Gastrocnemius medialis (tissue), 4 donors: ENCODE results near the gene INPP5F. TPM values are rescaled to one million over a fixed set of nuclear protein-coding genes. Genes with fewer than 3 reads are reported as not detected.
"Not testable (repeated sequence)": the region's sequence is repeated elsewhere in the genome, so short reads cannot be mapped to it uniquely, and the experiment has no call there.

Experiments
- ATAC-seq, 2 donors: fragments of 150-250 bp; one replicate each; pipeline ENCODE4 v1.9.1; 2016
- DNase-seq, 2 donors: peaks; one replicate each; pipeline ENCODE4 v3.0.0-alpha.2; 2019
- H3K27ac ChIP-seq, 4 donors: fragments of 200-600 bp; sonication (generic); 1 replicate in 1 of 4; 2 replicates in 3 of 4; pipeline ENCODE4 v1.5.1; 2016 to 2018; ENCODE audit warnings: mild to moderate bottlenecking in 2 of 4, moderate library complexity in 1 of 4
- H3K27me3 ChIP-seq, 3 donors: fragments of 200-600 bp; sonication (generic) in 2 of 3; 1 replicate in 1 of 3; 2 replicates in 2 of 3; pipeline versions ENCODE4 v1.5.1 to v1.6.0; 2016 to 2019; ENCODE audit warnings: mild to moderate bottlenecking in 1 of 3, moderate library complexity in 1 of 3
- H3K36me3 ChIP-seq, 2 donors: fragments of 200-600 bp; sonication (generic) in 1 of 2; one replicate each; pipeline ENCODE4 v1.5.1; 2017 to 2018
- H3K4me1 ChIP-seq, 2 donors: fragments of 200-600 bp; sonication (generic) in 1 of 2; one replicate each; pipeline ENCODE4 v1.5.1; 2016 to 2017; ENCODE audit warnings: mild to moderate bottlenecking in 2 of 2
- H3K4me3 ChIP-seq, 4 donors: fragments of 200-600 bp; sonication (generic) in 3 of 4; 1 replicate in 1 of 4; 2 replicates in 3 of 4; pipeline ENCODE4 v1.5.1; 2016 to 2019; ENCODE audit warnings: mild to moderate bottlenecking in 2 of 4
- H3K9me3 ChIP-seq, 3 donors: fragments of 200-600 bp; sonication (generic) in 2 of 3; 1 replicate in 1 of 3; 2 replicates in 2 of 3; pipeline ENCODE4 v1.5.1; 2016 to 2019
- POLR2A ChIP-seq, 2 donors: fragments of 450-650 bp; IDR thresholded peaks; one replicate each; pipeline ENCODE4 v1.6.1; 2017; ENCODE audit warnings: antibody characterized with exemption in 2 of 2, mild to moderate bottlenecking in 2 of 2, moderate library complexity in 2 of 2
- in situ Hi-C, 4 donors: fragments of 200-750 bp; cut with MboI; loops; one replicate each; pipeline versions ENCODE4 v1.15.0 to v1.8.0; 2017; ENCODE audit warnings: low sequenced_read_pairs in 4 of 4
- intact Hi-C: fragments of 100-400 bp; cut with DNase I; formaldehyde crosslinking; loops from one replicate; pipeline ENCODE4 v1.15.1; 2023; ENCODE audit warnings: low total_unique reads
- total RNA-seq, 4 donors: library from RNA; depleted of rRNA; stranded (reverse); fragments of >200 nt; gene quantifications; one replicate each; pipeline versions ENCODE4 v1.1.0 to v1.2.3, GENCODE V29; 2016
- TF ChIP-seq, protein P1 (sequence below), 5 experiments: fragments of 450-650 bp in 3 of 5; fragments of 200-600 bp in 2 of 5; sonication (generic) in 2 of 5; IDR thresholded peaks in 4 of 5; conservative IDR thresholded peaks in 1 of 5; 1 replicate in 4 of 5; 2 replicates in 1 of 5; pipeline ENCODE4 v1.5.1; 2016 to 2019; ENCODE audit warnings: antibody characterized with exemption in 5 of 5, mild to moderate bottlenecking in 3 of 5, moderate library complexity in 3 of 5

INPP5F gene
- total RNA-seq, 4 donors from 2014 or later, result 8.7 to 11.6 (median 10.5) TPM

GRCh38 chr10:119702583-119702982 is 23.3 kb upstream of the INPP5F start:
- Histone ChIP-seq H3K4me3 (no peak overlapping the region), H3K9me3 (no peaks in the 10 kb centered on the region), H3K4me1 (no peaks in the 10 kb centered on the region), H3K27me3 (no peaks in the 10 kb centered on the region), H3K27ac (no peak overlapping the region), H3K36me3 (no peaks in the 10 kb centered on the region)
- no peak for TF ChIP-seq POLR2A (IDR thresholded peaks at IDR 0.05)
- TF ChIP-seq, protein P1, sequence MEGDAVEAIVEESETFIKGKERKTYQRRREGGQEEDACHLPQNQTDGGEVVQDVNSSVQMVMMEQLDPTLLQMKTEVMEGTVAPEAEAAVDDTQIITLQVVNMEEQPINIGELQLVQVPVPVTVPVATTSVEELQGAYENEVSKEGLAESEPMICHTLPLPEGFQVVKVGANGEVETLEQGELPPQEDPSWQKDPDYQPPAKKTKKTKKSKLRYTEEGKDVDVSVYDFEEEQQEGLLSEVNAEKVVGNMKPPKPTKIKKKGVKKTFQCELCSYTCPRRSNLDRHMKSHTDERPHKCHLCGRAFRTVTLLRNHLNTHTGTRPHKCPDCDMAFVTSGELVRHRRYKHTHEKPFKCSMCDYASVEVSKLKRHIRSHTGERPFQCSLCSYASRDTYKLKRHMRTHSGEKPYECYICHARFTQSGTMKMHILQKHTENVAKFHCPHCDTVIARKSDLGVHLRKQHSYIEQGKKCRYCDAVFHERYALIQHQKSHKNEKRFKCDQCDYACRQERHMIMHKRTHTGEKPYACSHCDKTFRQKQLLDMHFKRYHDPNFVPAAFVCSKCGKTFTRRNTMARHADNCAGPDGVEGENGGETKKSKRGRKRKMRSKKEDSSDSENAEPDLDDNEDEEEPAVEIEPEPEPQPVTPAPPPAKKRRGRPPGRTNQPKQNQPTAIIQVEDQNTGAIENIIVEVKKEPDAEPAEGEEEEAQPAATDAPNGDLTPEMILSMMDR (IDR thresholded peaks at IDR 0.05 in 4 of 5, conservative IDR thresholded peaks at IDR 0.05 in 1 of 5), result no peak
- ATAC-seq, result no peak
- in situ Hi-C loops, result loop anchor here in 1 of 4 donors (25.0 kb wide), 1 partner anchor 90 kb away; no protein-coding TSS in a partner anchor
- DNase-seq, result no peak
- intact Hi-C loops, result no loop called here

DNA sequence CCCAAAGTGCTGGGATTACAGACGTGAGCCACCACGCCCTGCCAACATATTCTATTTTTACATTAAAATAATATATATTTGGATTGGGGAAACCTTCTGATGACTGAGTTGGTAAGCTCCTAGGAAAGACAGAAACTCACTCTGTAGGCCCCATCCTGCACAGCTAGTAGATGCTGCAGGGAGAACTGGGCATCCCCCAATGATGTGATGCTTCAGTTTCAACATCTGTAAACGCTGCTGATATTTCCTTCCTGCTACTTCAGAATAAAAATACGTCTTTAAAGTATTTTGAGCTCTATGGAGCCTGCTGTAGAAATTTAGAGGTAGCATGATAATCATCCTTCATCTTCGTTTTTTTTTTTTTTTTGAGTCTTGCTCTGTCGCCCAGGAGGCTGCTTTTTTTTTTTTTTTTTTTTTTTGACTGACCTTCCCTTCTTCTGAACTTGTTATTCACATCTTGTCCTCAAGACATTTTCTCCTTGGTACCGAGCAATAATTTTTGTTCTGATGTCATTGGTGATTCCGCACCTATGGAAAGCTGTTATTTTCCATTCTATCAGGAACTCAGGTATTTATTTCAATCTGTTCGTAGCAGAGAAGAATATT is 21.8 kb upstream of the INPP5F start:
- in situ Hi-C loops, result loop anchor here in 1 of 4 donors (25.0 kb wide), 1 partner anchor 92 kb away; no protein-coding TSS in a partner anchor
- no peaks in the 10 kb centered on the region for H3K9me3 ChIP-seq

GRCh38 chr10:119705434-119705831 is 20.4 kb upstream of the INPP5F start:
- Histone ChIP-seq H3K4me3 (no peak overlapping the region), H3K27me3 (no peaks in the 10 kb centered on the region), H3K36me3 (no peaks in the 10 kb centered on the region), H3K27ac (no peak overlapping the region), H3K9me3 (no peaks in the 10 kb centered on the region), H3K4me1 (no peaks in the 10 kb centered on the region)
- peak in 1 of 2 donors; percentile 56 for ATAC-seq
- no peak for DNase-seq
- in situ Hi-C loops (loop anchor here in 1 of 4 donors (25.0 kb wide), 1 partner anchor 93 kb away; no protein-coding TSS in a partner anchor), intact Hi-C loops (no loop called here)
- TF ChIP-seq, protein P1 (IDR thresholded peaks at IDR 0.05 in 4 of 5, conservative IDR thresholded peaks at IDR 0.05 in 1 of 5), result no peak
- no peak for TF ChIP-seq POLR2A (IDR thresholded peaks at IDR 0.05)

More for the DNA sequence above, 21.8 kb upstream of the INPP5F start:
- no peak for TF ChIP-seq POLR2A (IDR thresholded peaks at IDR 0.05)
- TF ChIP-seq, protein P1 (IDR thresholded peaks at IDR 0.05 in 4 of 5, conservative IDR thresholded peaks at IDR 0.05 in 1 of 5), result no peak
- Histone ChIP-seq H3K4me1 (no peaks in the 10 kb centered on the region), H3K27ac (no peak overlapping the region), H3K4me3 (no peak overlapping the region), H3K36me3 (no peaks in the 10 kb centered on the region), H3K27me3 (no peaks in the 10 kb centered on the region)
- ATAC-seq (no peak), DNase-seq (no peak)
- intact Hi-C loops, result no loop called here

DNA sequence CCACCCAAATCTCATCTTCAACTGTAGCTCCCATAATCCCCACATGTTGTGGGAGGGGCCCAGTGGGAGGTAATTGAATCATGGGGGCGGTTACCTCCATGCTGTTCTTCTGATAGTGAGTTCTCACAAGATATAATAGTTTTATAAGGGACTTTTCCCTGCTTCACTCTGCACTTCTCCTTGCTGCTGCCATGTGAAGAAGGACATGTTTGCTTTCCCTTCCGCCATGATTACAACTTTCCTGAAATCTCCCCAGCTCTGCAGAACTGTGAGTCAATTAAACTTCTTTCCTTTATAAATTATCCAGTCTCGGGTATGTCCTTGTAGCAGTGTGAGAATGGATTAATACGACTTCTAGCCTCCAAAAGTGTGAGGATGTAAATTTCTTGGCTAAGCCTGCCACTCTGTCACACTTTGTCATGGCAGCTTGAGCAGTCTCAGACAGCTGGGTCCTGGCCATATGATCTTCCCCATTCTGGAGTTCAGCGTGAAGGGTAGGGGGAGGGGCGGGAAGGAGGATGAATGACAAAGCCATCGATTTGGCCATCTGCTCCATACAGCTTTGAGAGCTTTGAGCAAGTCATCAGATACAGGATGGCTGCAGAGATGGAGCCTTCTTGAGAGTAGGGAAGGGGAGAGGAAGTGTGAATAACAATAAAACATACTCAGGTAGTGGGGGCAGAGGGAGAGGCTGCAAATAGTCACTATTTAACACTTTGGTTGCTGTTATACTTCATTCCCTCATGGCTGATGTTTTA is 19.1 kb upstream of the INPP5F start:
- Histone ChIP-seq H3K4me1 (no peaks in the 10 kb centered on the region), H3K27me3 (no peaks in the 10 kb centered on the region), H3K36me3 (no peaks in the 10 kb centered on the region), H3K27ac (no peak overlapping the region), H3K9me3 (no peaks in the 10 kb centered on the region), H3K4me3 (no peak overlapping the region)
- TF ChIP-seq POLR2A (IDR thresholded peaks at IDR 0.05), result no peak
- TF ChIP-seq, protein P1 (IDR thresholded peaks at IDR 0.05 in 4 of 5, conservative IDR thresholded peaks at IDR 0.05 in 1 of 5), result no peak
- in situ Hi-C loops (loop anchor here in 1 of 4 donors (25.0 kb wide), 1 partner anchor 94 kb away; no protein-coding TSS in a partner anchor), intact Hi-C loops (no loop called here)
- no peak for DNase-seq
- ATAC-seq, result no peak

DNA sequence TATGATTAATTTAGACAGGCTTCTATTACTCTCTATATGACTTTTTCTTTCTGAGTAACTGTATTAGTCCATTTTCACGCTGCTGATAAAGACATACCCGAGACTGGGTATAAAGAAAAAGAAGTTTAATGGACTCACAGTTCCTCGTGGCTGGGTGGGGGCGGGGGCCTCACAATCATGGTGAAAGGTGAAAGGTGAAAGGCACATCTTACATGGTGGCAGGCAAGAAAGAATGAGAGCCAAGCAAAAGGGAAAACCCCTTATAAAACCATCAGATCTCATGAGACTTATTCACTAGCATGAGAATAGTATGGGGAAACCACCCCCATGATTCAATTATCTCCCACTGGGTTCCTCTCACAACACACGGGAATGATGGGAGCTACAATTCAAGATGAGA is 18.5 kb upstream of the INPP5F start:
- H3K9me3 ChIP-seq, H3K4me1 ChIP-seq, H3K27ac ChIP-seq, DNase-seq, H3K27me3 ChIP-seq, H3K36me3 ChIP-seq, ATAC-seq, intact Hi-C loops, H3K4me3 ChIP-seq: not testable (repeated sequence)
- in situ Hi-C loops, result loop anchor here in 1 of 4 donors (25.0 kb wide), 1 partner anchor 95 kb away; no protein-coding TSS in a partner anchor

GRCh38 chr10:119710935-119711334 is 14.9 kb upstream of the INPP5F start:
- in situ Hi-C loops, result loop anchor here in 1 of 4 donors (25.0 kb wide), 1 partner anchor 99 kb away; no protein-coding TSS in a partner anchor

More at GRCh38 chr10:119710935-119711334, 14.9 kb upstream of the INPP5F start:
- H3K9me3 ChIP-seq, H3K4me1 ChIP-seq, H3K36me3 ChIP-seq, ATAC-seq, intact Hi-C loops, DNase-seq, H3K4me3 ChIP-seq, H3K27me3 ChIP-seq, H3K27ac ChIP-seq: not testable (repeated sequence)
